Activated T-cell treated with anti-CD3 and anti-CD28 coated beads, Interleukin-2, amount 50 U/mL, for 4 hours (primary cell): ENCODE measurements around the gene C5orf52. TPM values are rescaled to one million over a fixed set of nuclear protein-coding genes. Genes with fewer than 3 reads are reported as not detected.
"Not testable (repeated sequence)": the region's sequence is repeated elsewhere in the genome, so short reads cannot be mapped to it uniquely, and the experiment has no call there.

Experiments used
- ATAC-seq, 2 donors: fragments of 200-7000 bp; cut with Tn5 transposase; one replicate each; pipeline ENCODE4 v1.10.0; 2021
- DNase-seq: peaks from one replicate; pipeline ENCODE4 v3.0.0-alpha.2; 2020
- H3K27me3 Mint-ChIP-seq: one replicate; pipeline ENCODE4 v1.8.0; 2021; ENCODE audit warnings: low read depth, mixed read lengths
- H3K36me3 Mint-ChIP-seq: one replicate; pipeline ENCODE4 v1.8.0; 2022; ENCODE audit warnings: mixed read lengths; ENCODE audit not compliant: insufficient read depth
- H3K4me1 Mint-ChIP-seq: one replicate; pipeline ENCODE4 v1.8.0; 2021; ENCODE audit warnings: low read depth, mixed read lengths
- H3K4me3 Mint-ChIP-seq: one replicate; pipeline ENCODE4 v1.8.0; 2021; ENCODE audit warnings: mild to moderate bottlenecking, moderate library complexity, mixed read lengths
- H3K9me3 Mint-ChIP-seq: one replicate; pipeline ENCODE4 v1.8.0; 2021; ENCODE audit warnings: mixed read lengths
- total RNA-seq, 3 donors: library from RNA; stranded (reverse); gene quantifications; one replicate each; pipeline ENCODE4 v1.2.1, GENCODE V29; 2021

C5orf52 gene
- total RNA-seq, 3 donors from 2014 or later, result not detected

DNA sequence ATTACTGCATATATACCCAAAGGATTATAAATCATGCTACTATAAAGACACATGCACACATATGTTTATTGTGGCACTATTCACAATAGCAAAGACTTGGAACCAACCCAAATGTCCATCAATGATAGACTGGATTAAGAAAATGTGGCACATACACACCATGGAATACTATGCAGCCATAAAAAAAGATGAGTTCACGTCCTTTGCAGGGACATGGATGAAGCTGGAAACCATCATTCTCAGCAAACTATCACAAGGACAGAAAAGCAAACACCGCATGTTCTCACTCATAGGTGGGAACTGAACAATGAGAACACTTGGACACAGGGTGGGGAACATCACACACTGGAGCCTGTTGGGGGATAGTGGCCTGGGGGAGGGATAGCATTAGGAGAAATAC is 55.3 kb downstream of the C5orf52 start:
- Mint-ChIP-seq H3K36me3 (peaks cover 16% of the 10 kb centered on the region), H3K4me1 (peaks cover 24% of the 10 kb centered on the region)
- H3K4me3 Mint-ChIP-seq, H3K9me3 Mint-ChIP-seq, H3K27me3 Mint-ChIP-seq, DNase-seq, ATAC-seq: not testable (repeated sequence)

DNA sequence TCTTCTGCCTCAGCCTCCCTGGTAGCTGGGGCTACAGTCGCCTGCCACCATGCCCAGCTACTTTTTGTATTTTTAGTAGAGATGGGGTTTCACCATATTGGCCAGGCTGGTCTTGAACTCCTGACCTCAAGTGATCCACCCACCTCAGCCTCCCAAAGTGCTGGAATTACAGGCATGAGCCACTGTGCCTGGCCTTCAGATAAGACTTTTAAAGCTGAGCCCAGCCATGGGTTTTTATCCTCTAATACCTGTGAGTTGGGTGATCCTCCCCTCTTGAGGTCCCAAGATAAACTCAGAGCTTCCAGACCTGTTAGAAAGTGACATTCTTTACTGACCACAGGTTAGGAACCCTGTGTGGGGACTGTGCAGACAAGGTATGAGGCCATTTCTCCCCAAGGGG is 56.5 kb downstream of the C5orf52 start:
- not testable (repeated sequence) for H3K4me3 Mint-ChIP-seq, ATAC-seq, H3K9me3 Mint-ChIP-seq, H3K27me3 Mint-ChIP-seq, DNase-seq
- peaks cover 15% of the 10 kb centered on the region for H3K36me3 Mint-ChIP-seq
- peaks cover 35% of the 10 kb centered on the region for H3K4me1 Mint-ChIP-seq

Other genes starting within 250 kb of the C5orf52 start
- gene NIPAL4, start 211.3 kb upstream of the C5orf52 start, total RNA-seq, result 1 to 10 TPM; 3.7 to 5.0 (median 3.8) TPM
- gene ADAM19, start 95.8 kb upstream of the C5orf52 start, total RNA-seq, result 10 to 100 TPM; 37.9 to 54.9 (median 49.2) TPM
- under 1 TPM in 1 of 3 donors, not detected in 2; 0.08 TPM for gene SOX30, start 19.1 kb upstream of the C5orf52 start, total RNA-seq
- 10 to 100 TPM; 28.3 to 34.3 (median 31.5) TPM for gene THG1L, start 59.9 kb downstream of the C5orf52 start, total RNA-seq
- 1 to 10 TPM; 4.9 to 5.9 (median 5.5) TPM for gene LSM11, start 72.2 kb downstream of the C5orf52 start, total RNA-seq
- gene CLINT1, start 187.6 kb downstream of the C5orf52 start, total RNA-seq, result 10 to 100 TPM; 90.0 to 99.1 (median 92.5) TPM